HEK293 (cell line): Measurements from ENCODE around the gene MAPK11.

Experiments
- CTCF ChIA-PET: fragments of 350-600 bp; formaldehyde crosslinking; extraction: SDS; loops from one replicate; lab custom pipeline; 2021; ENCODE audit warnings: antibody characterized with exemption; lab: Yijun Ruan, JAX
- POLR2A ChIA-PET: fragments of 300-600 bp; formaldehyde crosslinking; extraction: SDS; loops from one replicate; lab custom pipeline; 2020; ENCODE audit warnings: antibody characterized with exemption, inconsistent platforms; lab: Yijun Ruan, JAX
- H3K27ac ChIP-seq: fragments of 200-500 bp; sonication (Bioruptor generic); 2 replicates; pipeline ENCODE4 v1.5.1; 2014; ENCODE audit warnings: low read depth, low read length, control low read depth, inconsistent platforms; ENCODE audit errors: extremely low read depth
- H3K36me3 ChIP-seq, 2 experiments: fragments of 200-500 bp in 1 of 2; sonication (Bioruptor generic) in 1 of 2; 1 replicate in 1 of 2; 2 replicates in 1 of 2; pipeline ENCODE4 v1.5.1; 2014 to 2017; ENCODE audit warnings: inconsistent platforms in 2 of 2, low read length in 2 of 2; ENCODE audit not compliant: control insufficient read depth in 2 of 2, insufficient read depth in 1 of 2
- H3K4me1 ChIP-seq: fragments of 200-500 bp; sonication (Bioruptor generic); 2 replicates; pipeline ENCODE4 v1.5.1; 2014; ENCODE audit warnings: mild to moderate bottlenecking, low read length, inconsistent platforms; ENCODE audit not compliant: control insufficient read depth, insufficient read depth
- H3K4me3 ChIP-seq: 2 replicates; pipeline ENCODE4 v1.5.1; 2011; ENCODE audit warnings: low read depth, mild to moderate bottlenecking, control low read depth, low read length, moderate library complexity
- H3K9me3 ChIP-seq: fragments of 200-500 bp; sonication (Bioruptor generic); 2 replicates; pipeline ENCODE4 v1.5.1; 2014; ENCODE audit warnings: low read depth, low read length, inconsistent platforms; ENCODE audit not compliant: control insufficient read depth, insufficient read depth
- EGR2 ChIP-seq: fragments of 450-650 bp; formaldehyde crosslinking; IDR thresholded peaks from 2 replicates; pipeline ENCODE4 v1.5.1; 2016; ENCODE audit warnings: low read depth, missing biosample characterization, missing genetic modification characterization
- GFI1B ChIP-seq: fragments of 450-650 bp; formaldehyde crosslinking; IDR thresholded peaks from 2 replicates; pipeline ENCODE4 v1.5.1; 2016; ENCODE audit warnings: missing biosample characterization, missing genetic modification characterization
- GLI2 ChIP-seq: fragments of 450-650 bp; formaldehyde crosslinking; IDR thresholded peaks from 2 replicates; pipeline ENCODE4; 2017; ENCODE audit warnings: missing biosample characterization, missing genetic modification characterization, low read depth, borderline replicate concordance
- HOXD13 ChIP-seq: sonication (generic); formaldehyde crosslinking; IDR thresholded peaks from 2 replicates; pipeline ENCODE4 v1.8.0; 2022; ENCODE audit warnings: missing genetic modification reagents, borderline replicate concordance
- KLF1 ChIP-seq: fragments of 450-650 bp; formaldehyde crosslinking; IDR thresholded peaks from 2 replicates; pipeline ENCODE4 v1.5.1; 2016; ENCODE audit warnings: missing biosample characterization, missing genetic modification characterization
- KLF16 ChIP-seq: fragments of 450-650 bp; formaldehyde crosslinking; IDR thresholded peaks from 2 replicates; pipeline ENCODE4 v1.5.1; 2017; ENCODE audit warnings: missing biosample characterization, missing genetic modification characterization
- KLF8 ChIP-seq: fragments of 450-650 bp; formaldehyde crosslinking; IDR thresholded peaks from 2 replicates; pipeline ENCODE4 v1.5.1; 2016; ENCODE audit warnings: missing biosample characterization, missing genetic modification characterization
- SP2 ChIP-seq: fragments of 450-650 bp; formaldehyde crosslinking; IDR thresholded peaks from 2 replicates; pipeline ENCODE4 v1.5.1; 2016; ENCODE audit warnings: missing biosample characterization, missing genetic modification characterization
- TRIM28 ChIP-seq: IDR thresholded peaks from 2 replicates; pipeline ENCODE4 v1.6.1; 2011; ENCODE audit warnings: low read length, control low read depth, borderline replicate concordance
- YY2 ChIP-seq: fragments of 450-650 bp; formaldehyde crosslinking; IDR thresholded peaks from 2 replicates; pipeline ENCODE4 v1.5.1; 2016; ENCODE audit warnings: missing biosample characterization, missing genetic modification characterization
- ZFP69B ChIP-seq: fragments of 450-650 bp; formaldehyde crosslinking; IDR thresholded peaks from 2 replicates; pipeline ENCODE4 v1.5.1; 2016; ENCODE audit warnings: missing biosample characterization, missing genetic modification characterization
- ZNF114 ChIP-seq: fragments of 450-650 bp; formaldehyde crosslinking; IDR thresholded peaks from 2 replicates; pipeline ENCODE4 v1.5.0; 2017; ENCODE audit warnings: missing biosample characterization, missing genetic modification characterization
- ZNF354C ChIP-seq: fragments of 450-650 bp; formaldehyde crosslinking; IDR thresholded peaks from 2 replicates; pipeline ENCODE4 v1.5.1; 2016; ENCODE audit warnings: missing biosample characterization, missing genetic modification characterization, low read depth, borderline replicate concordance
- ZNF571 ChIP-seq: fragments of 450-650 bp; formaldehyde crosslinking; IDR thresholded peaks from 2 replicates; pipeline ENCODE4 v1.5.0; 2017; ENCODE audit warnings: missing biosample characterization, missing genetic modification characterization
- ZNF610 ChIP-seq: fragments of 450-650 bp; formaldehyde crosslinking; IDR thresholded peaks from 2 replicates; pipeline ENCODE4 v1.5.1; 2016; ENCODE audit warnings: missing biosample characterization, missing genetic modification characterization, borderline replicate concordance
- ZNF660 ChIP-seq: fragments of 450-650 bp; IDR thresholded peaks from 2 replicates; pipeline ENCODE4 v1.5.1; 2018; ENCODE audit warnings: missing biosample characterization, mild to moderate bottlenecking, missing genetic modification characterization
- ZNF664 ChIP-seq: fragments of 450-650 bp; formaldehyde crosslinking; IDR thresholded peaks from 2 replicates; pipeline ENCODE4 v1.5.1; 2016; ENCODE audit warnings: missing biosample characterization, missing genetic modification characterization
- TF ChIP-seq, protein P1 (sequence below): fragments of 450-650 bp; formaldehyde crosslinking; IDR thresholded peaks from 2 replicates; pipeline ENCODE4 v1.5.1; 2017; ENCODE audit warnings: missing biosample characterization, missing genetic modification characterization
- TF ChIP-seq, protein P2 (sequence below): fragments of 450-650 bp; formaldehyde crosslinking; IDR thresholded peaks from 2 replicates; pipeline ENCODE4 v1.5.1; 2016; ENCODE audit warnings: missing biosample characterization, missing genetic modification characterization
- TF ChIP-seq, protein P3 (sequence below): fragments of 450-650 bp; formaldehyde crosslinking; IDR thresholded peaks from 2 replicates; pipeline ENCODE4 v1.5.1; 2016; ENCODE audit warnings: missing biosample characterization, missing genetic modification characterization
- TF ChIP-seq, protein P4 (sequence below): fragments of 450-650 bp; formaldehyde crosslinking; IDR thresholded peaks from 2 replicates; pipeline ENCODE4 v1.5.1; 2016; ENCODE audit warnings: missing biosample characterization, missing genetic modification characterization
- TF ChIP-seq, protein P5 (sequence below): fragments of 450-650 bp; formaldehyde crosslinking; IDR thresholded peaks from 2 replicates; pipeline ENCODE4 v1.5.1; 2016; ENCODE audit warnings: missing biosample characterization, missing genetic modification characterization

Gene MAPK11

DNA sequence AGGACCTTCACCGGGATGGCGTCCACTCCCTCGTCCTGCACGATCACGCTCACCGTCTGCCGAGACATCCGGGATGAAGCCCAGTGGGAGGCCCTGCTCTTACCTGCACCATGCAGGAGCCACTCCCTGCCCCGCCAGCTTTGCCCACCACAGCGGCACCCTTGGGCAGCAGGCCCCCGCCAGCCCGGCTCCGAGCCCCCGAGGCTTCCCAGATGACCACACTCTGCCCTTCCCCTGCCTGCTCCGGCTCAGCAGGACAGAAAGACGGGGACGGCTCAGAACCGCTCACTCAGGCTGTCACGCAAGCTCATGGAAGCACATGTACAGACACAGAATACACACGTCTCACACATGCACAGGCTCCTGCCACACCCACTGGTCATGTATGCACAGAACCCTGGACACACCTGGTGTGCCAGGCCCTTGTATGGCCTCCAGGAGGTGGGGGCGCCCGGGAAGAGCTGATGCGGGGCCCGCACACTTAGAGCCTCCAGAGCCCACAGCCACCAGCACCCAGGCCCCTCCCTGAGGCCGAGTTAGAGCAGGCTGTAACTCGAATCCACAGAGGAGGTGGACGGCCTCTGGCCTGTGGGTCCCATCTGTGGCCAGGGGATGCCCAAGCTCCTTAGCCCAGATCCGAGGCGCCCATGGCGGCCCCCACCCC lies 8.9 kb upstream of the MAPK11 start (continued):
- no peak for TF ChIP-seq EGR2 (tag by site-specific recombination)
- TF ChIP-seq ZNF354C: no peak
- no peak for TF ChIP-seq ZNF114 (tag by site-specific recombination)
- TF ChIP-seq TRIM28: no peak
- TF ChIP-seq, protein P1, sequence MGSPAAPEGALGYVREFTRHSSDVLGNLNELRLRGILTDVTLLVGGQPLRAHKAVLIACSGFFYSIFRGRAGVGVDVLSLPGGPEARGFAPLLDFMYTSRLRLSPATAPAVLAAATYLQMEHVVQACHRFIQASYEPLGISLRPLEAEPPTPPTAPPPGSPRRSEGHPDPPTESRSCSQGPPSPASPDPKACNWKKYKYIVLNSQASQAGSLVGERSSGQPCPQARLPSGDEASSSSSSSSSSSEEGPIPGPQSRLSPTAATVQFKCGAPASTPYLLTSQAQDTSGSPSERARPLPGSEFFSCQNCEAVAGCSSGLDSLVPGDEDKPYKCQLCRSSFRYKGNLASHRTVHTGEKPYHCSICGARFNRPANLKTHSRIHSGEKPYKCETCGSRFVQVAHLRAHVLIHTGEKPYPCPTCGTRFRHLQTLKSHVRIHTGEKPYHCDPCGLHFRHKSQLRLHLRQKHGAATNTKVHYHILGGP (tag by site-specific recombination): no peak
- TF ChIP-seq, protein P2, sequence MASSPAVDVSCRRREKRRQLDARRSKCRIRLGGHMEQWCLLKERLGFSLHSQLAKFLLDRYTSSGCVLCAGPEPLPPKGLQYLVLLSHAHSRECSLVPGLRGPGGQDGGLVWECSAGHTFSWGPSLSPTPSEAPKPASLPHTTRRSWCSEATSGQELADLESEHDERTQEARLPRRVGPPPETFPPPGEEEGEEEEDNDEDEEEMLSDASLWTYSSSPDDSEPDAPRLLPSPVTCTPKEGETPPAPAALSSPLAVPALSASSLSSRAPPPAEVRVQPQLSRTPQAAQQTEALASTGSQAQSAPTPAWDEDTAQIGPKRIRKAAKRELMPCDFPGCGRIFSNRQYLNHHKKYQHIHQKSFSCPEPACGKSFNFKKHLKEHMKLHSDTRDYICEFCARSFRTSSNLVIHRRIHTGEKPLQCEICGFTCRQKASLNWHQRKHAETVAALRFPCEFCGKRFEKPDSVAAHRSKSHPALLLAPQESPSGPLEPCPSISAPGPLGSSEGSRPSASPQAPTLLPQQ (tag by site-specific recombination): peak; percentile 60
- TF ChIP-seq ZFP69B (tag by site-specific recombination): peak; percentile 67; the same call in 1 of the 2 replicates

DNA sequence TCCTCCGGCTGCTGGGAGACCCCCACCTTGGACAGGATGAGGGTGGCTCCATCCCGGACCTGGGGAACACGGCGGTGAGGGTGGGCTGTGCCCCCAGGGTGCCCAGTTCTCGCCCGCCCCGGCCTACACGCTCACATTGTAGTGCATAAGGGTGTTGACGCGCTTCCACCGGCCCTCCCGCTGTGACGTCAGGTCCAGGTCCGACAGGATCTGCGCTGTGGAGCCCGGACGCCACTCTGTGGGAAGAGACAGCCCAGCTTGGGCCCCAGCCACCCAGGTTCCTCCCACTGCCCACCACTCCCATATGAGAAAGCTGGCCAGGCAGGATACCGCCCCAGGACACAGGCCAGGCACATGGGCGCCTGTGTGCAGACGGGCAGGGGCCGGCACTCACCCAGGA lies 8.3 kb upstream of the MAPK11 start:
- H3K9me3 ChIP-seq: no peaks in the 10 kb centered on the region
- H3K27ac ChIP-seq: no peak overlapping the region
- POLR2A ChIA-PET: no interaction called here

DNA sequence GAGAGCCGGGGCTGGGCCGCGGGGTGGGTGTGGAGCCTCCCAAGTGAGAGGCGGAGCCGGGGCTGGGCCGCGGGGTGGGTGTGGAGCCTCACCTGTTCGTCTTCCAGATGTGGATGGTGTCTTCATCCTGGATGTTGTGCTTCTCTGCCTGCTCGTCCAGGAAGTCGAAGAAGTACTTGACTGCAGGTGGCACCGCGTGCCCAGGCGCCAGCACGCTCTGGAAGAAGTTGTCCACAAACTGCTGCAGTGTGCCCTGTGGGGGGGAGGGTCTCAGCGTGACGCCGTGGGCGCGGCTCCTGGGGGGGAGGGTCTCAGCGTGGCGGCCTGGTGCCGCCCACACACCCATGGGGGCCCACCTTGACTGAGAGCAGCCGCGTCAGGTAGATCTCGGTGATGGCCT lies 7.6 kb upstream of the MAPK11 start:
- Histone ChIP-seq H3K9me3 (no peaks in the 10 kb centered on the region), H3K27ac (no peak overlapping the region), H3K4me3 (no peak overlapping the region), H3K4me1 (no peaks in the 10 kb centered on the region), H3K36me3 (peaks cover 0 to 84% of the 10 kb centered on the region in 2 experiments; a peak in 2 of 3 replicates)
- no peak for TF ChIP-seq ZNF571 (tag by site-specific recombination)
- TF ChIP-seq, protein P3, sequence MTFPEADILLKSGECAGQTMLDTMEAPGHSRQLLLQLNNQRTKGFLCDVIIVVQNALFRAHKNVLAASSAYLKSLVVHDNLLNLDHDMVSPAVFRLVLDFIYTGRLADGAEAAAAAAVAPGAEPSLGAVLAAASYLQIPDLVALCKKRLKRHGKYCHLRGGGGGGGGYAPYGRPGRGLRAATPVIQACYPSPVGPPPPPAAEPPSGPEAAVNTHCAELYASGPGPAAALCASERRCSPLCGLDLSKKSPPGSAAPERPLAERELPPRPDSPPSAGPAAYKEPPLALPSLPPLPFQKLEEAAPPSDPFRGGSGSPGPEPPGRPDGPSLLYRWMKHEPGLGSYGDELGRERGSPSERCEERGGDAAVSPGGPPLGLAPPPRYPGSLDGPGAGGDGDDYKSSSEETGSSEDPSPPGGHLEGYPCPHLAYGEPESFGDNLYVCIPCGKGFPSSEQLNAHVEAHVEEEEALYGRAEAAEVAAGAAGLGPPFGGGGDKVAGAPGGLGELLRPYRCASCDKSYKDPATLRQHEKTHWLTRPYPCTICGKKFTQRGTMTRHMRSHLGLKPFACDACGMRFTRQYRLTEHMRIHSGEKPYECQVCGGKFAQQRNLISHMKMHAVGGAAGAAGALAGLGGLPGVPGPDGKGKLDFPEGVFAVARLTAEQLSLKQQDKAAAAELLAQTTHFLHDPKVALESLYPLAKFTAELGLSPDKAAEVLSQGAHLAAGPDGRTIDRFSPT (tag by site-specific recombination): peak; percentile 62
- peak; percentile 85 for TF ChIP-seq KLF1 (tag by site-specific recombination)
- peak; percentile 48; the same call in 1 of the 2 replicates for TF ChIP-seq KLF8 (tag by site-specific recombination)
- TF ChIP-seq, protein P4, sequence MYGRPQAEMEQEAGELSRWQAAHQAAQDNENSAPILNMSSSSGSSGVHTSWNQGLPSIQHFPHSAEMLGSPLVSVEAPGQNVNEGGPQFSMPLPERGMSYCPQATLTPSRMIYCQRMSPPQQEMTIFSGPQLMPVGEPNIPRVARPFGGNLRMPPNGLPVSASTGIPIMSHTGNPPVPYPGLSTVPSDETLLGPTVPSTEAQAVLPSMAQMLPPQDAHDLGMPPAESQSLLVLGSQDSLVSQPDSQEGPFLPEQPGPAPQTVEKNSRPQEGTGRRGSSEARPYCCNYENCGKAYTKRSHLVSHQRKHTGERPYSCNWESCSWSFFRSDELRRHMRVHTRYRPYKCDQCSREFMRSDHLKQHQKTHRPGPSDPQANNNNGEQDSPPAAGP (tag by site-specific recombination): 0 out of 2 replicates have a peak, but pooled peaks have one; percentile 19
- ChIA-PET POLR2A (interaction anchor here (0.6 kb wide), 1 partner anchor 30 kb away, joined by 4 read pairs; the partner anchor contains the start of gene PLXNB2), CTCF (no interaction called here)

More for the DNA sequence above, 8.3 kb upstream of the MAPK11 start:
- TF ChIP-seq ZNF610 (tag by site-specific recombination): no peak
- TF ChIP-seq GFI1B (tag by site-specific recombination): no peak
- TF ChIP-seq ZNF660 (tag by site-specific recombination): no peak
- TF ChIP-seq, protein P5, sequence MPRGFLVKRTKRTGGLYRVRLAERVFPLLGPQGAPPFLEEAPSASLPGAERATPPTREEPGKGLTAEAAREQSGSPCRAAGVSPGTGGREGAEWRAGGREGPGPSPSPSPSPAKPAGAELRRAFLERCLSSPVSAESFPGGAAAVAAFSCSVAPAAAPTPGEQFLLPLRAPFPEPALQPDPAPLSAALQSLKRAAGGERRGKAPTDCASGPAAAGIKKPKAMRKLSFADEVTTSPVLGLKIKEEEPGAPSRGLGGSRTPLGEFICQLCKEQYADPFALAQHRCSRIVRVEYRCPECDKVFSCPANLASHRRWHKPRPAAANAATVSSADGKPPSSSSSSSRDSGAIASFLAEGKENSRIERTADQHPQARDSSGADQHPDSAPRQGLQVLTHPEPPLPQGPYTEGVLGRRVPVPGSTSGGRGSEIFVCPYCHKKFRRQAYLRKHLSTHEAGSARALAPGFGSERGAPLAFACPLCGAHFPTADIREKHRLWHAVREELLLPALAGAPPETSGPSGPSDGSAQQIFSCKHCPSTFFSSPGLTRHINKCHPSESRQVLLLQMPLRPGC (tag by site-specific recombination): no peak
- no peak for TF ChIP-seq ZNF664
- TF ChIP-seq HOXD13: no peak
- TF ChIP-seq SP2 (tag by site-specific recombination): no peak
- TF ChIP-seq YY2 (tag by site-specific recombination): no peak
- TF ChIP-seq, protein P3 (tag by site-specific recombination): no peak
- no peak for TF ChIP-seq KLF16
- TF ChIP-seq GLI2 (tag by site-specific recombination): no peak
- H3K4me1 ChIP-seq: no peaks in the 10 kb centered on the region
- peaks cover 0 to 91% of the 10 kb centered on the region in 2 experiments; a peak in 2 of 3 replicates for H3K36me3 ChIP-seq
- no peak overlapping the region for H3K4me3 ChIP-seq
- CTCF ChIA-PET: interaction anchor here (0.6 to 1.6 kb wide), 2 partner anchors 39 to 48 kb away, joined by 4 to 8 read pairs; no protein-coding TSS in a partner anchor
